ENCODE data around the gene CFAP70. TPM values are rescaled to one million over a fixed set of nuclear protein-coding genes. Genes with fewer than 3 reads are reported as not detected.
"Not testable (repeated sequence)": the region's sequence is repeated elsewhere in the genome, so short reads cannot be mapped to it uniquely, and the experiment has no call there.

The CFAP70 gene
- 0.06 TPM for polyA plus RNA-seq (2013, experiment 1 of 2; ENCODE audit: insufficient read length)
- 0.14 TPM for polyA plus RNA-seq (2013, experiment 2 of 2; ENCODE audit: insufficient read length)

DNA sequence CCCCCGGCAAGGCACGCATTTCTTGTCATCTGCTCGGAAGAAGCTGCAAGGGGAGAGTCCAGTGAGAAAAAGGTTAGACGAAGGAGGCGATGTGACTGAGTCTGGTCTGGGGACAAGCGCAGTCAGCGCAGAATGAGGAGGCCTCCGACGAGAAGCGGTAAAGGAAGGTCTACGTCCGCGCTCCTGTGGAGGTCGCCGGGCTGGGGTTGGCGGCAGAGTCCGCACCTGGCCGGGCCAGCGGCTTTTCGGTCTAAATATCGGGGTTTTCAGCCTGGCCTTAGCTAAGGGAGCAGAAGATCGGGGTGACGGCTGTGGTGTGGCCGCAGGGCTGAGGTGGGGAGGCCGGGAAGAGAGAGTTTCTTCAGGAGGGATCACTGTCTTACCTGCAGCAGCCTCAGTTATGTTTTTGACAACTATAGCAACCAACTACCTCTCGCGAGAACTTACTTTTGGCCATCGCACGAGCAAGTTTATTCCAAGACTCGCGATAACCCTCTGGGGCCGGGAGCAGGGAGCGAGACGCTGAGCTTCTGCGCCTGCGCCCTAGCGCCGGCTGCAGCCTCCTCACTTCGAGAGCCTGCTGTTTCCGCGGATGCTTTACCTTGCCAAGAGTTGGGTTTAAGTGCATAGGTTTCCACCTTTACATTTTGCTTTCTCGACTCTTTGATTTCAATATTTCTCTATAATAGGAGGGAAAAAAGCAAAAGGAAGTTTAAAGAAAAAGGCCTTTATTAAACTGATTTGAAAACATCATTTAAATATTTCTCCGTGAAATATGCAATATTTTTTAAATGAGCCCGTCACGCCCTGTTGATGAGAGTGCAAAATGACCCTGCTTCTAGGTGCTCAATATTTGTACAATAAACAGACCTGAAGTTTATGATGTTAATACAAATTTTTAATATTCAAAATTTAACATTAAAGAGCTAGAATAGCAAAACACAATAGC is at the start of gene CFAP70:
Gene CFAP70 (minus strand): TSS at position 534 of the 949 bp plus-strand sequence. CDS start 4,068 bp downstream, outside the sequence.
- peak; percentile 96 for DNase-seq

DNA sequence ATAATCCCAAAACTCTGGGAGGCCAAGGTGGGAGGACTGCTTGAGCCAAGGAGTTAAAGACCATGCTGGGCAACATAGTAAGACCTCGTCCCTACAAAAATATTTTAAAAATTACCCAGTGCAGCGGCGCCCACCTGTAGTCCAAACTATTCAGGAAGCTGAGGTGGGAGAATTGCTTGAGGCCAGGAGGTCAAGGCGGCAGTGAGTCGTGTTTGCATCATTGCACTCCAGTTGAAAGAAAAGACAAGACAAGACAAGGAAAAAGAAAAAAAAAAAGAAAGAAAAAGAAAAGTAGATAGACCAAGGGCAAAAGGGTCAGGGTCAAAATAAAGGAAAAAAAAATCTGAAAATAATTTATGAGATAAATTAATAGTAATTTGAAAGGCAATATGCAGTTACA is 49.4 kb upstream of the CFAP70 start:
- no peak for DNase-seq

DNA sequence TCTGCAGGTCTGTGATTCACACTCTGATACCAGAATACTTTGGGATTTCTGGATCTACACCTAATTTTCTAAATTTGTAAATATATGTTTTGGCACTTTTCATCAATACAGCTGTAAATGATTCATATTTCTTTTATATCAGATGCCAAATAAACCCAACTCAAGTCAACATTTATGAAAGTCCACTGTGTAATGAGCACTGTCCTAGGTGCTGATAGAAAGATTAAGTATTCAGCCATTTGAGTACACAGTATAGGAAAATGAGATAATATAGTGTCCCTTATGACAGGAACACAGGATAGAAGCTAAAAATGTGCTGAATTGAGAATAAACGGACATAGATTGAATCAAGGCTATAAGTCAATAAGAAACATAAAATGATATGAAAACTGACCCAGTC is 48.8 kb upstream of the CFAP70 start:
- no peak for DNase-seq

DNA sequence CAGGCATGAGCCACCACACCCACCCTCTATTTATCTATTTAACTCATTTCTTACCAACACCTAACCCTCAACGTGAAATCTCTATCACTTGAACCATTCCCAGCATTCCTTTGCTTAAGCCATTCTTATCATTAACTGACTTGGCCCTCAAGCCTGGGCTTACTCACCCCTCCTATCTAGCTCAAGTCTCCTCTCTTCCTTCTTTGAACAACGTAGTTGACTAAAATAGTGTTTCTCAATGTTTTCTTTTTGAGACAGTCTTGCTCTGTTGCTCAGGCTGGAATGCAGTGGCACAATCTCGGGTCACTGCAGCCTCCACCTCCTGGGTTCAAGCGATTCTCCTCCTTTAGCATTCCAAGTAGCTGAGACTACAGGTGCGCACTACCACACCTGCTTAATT is 48.2 kb upstream of the CFAP70 start:
- no peak for DNase-seq

DNA sequence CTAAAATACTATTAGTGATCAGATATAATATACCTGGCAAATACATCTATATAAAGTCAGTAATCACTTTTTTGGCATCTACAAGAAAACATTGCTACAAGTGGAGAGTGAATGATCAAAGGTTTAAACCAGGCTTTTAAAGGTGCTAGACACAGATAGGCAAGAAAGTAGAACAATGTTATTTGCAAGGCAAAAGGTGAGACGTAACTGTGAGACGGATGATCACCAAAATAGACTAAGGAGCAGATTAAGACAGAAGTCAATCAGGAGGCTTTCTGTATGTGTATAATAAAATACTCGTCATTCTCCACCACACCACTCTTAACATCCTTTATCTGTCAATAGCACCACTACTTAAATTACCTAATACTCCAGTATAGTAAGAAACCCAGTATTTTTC is 46.9 kb upstream of the CFAP70 start:
- no peak for DNase-seq

DNA sequence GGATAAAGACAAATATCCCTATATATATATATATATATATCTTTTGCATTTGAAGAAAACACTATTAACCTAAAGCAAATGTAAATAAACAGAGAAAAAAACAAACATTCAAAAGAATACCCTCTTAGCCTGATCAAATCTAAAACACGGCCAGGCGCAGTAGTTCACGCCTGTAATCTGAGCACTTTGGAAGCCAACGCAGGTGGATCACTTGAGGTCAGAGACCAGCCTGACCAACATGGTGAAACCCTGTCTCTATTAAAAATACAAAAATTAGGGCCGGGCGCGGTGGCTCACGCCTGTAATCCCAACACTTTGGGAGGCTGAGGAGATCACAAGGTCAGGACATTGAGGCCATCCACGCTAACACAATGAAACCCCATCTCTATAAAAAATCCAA is 46.0 kb upstream of the CFAP70 start:
- no peak for DNase-seq

DNA sequence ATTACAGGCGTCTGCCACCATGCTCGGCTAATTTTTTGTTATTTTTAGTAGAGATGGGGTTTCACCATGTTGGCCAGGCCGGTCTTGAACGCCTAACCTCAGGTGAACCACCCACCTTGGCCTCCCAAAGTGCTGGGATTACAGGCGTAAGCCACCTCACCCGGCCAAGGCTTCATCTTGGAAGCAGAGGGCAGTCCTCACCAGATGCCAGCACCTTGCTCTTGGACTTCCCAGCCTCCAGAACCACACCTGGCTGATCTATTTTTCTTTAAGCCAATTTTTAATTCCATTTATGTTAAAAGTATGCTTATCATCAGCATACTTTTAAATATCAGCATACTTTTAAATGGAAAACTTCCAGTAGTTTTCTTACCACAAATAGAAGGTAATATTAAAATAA is 43.0 kb upstream of the CFAP70 start:
- DNase-seq = no peak

DNA sequence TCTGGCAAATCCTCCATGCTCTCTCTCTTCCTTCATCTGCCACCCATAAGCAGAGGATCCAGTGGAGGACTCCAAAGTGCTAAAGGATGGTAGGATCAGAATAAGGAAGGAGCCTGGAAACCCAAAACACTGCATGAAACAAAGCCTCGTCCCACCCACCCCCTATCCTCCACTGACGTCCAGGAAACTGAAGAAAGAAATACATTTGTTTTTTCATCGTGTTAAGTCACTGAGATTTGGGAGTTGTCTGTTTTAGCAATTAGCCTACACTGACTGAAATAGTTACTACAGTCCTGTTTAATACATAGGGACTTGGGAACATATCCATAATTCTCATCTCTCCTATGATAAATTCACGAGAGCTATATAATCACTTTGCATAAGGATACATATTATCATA is 40.4 kb upstream of the CFAP70 start:
- DNase-seq = no peak

DNA sequence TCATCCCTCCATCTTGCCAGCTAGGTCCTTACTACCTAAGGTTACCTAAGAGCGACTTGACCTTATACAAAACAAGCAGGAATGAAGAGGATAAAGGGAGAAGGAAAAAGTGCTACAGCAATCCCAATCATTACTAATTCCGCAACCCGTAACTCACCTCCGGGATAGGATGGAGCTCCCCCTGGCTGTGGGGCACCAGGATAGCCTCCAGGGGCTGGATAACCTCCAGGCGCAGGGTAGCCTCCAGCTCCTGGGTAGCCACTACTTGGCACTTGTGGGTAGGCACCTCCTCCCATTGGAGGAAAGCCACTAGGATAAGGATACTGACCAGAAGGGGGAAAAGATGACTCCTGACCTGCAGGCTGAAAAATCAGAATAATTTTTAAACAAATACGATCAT is 39.4 kb upstream of the CFAP70 start:
- DNase-seq = no peak

DNA sequence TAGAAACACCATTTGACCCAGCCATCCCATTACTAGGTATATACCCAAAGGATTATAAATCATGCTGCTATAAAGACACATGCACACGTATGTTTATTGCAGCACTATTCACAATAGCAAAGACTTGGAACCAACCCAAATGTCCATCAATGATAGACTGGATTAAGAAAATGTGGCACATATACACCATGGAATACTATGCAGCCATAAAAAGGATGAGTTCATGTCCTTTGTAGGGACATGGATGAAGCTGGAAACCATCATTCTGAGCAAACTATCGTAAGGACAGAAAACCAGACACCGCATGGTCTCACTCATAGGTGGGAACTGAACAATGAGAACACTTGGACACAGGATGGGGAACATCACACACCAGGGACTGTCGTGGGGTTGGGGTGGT is 35.7 kb upstream of the CFAP70 start:
- DNase-seq = not testable (repeated sequence)

DNA sequence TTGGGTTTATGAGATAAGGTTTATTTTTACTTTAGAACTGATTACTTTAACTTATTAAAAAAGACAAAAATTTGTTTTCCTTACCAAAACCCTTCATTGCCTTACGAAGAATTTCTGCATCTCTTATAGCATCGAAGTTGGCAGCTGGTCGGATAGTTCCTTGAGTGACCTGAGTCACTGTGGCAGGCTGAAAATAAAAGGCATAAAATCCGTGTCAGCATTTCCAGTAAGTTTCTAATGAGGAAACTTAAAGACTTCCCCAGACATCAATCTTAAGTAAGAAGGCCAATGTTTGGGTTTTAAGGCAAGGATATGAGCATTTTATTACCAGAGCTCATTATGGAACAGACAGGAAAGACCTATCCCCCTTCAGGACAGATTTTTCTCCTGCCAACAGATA is 29.6 kb upstream of the CFAP70 start:
- DNase-seq = no peak

DNA sequence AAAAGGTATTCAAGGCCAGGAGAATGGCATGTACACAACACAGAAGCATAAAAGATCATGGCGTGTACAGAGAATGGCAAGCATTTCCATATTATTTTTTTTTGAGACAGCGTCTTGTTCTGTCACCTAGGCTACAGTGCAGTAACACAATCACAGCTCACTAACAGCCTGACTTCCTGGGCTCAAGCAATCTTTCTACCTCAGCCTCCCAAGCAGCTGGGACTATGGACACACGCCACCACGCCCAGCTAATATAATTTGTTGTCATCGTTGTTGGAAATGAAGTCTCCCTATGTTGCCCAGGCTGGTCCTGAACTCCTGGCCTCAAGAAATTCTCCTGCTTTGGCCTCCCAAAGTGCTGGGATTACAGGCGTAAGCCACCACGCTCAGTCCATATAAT is 27.9 kb upstream of the CFAP70 start:
- no peak for DNase-seq

DNA sequence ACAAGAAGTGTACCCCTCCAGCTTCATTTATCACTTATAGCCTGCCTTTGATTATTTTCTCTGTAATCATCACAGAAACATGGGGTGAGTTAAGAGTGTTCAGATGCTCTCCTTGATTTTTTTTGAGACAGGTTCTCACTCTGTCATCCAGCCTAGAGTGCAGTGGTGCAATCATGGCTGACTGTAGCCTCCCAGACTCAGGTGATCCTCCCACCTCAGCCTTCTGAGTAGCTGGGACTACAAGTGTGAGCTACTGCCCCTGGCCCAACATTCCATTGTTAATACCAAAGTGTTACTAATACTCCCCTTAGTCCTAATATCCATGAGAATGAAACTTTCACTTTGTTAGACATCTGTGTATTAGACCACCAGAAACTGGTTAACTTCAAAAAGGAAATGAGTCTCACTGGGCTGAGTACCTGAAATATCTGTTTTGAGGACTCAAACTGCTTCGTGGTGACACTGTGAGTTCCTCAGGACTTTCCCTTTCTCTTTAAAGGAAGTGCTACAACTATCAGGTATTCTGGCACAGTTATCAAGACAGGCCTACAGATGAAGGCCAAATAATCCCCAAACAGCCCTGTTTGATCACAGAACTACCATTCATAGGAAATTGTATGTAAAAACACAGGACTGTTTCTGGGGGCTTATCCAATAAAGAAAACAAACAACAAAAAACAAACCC is 20.5 kb upstream of the CFAP70 start:
- no peak for DNase-seq

DNA sequence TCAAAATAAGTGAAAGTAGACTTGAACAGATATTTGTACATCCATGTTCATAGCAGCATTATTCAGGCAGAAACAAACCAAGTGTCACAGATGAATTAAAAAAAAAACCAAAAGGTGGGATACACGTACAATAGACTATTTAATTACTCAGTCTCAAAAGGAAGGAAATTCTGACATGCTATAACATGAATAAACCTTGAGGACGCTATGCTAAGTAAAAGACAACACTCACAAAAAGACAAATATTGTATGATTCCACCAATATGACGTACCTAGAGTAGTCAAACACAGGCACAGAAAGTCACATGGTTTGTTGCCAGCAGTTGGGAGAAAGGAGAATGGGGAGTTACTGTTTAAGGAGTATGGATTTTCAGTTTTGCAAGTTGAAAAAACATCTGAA is 18.0 kb upstream of the CFAP70 start:
- no peak for DNase-seq

DNA sequence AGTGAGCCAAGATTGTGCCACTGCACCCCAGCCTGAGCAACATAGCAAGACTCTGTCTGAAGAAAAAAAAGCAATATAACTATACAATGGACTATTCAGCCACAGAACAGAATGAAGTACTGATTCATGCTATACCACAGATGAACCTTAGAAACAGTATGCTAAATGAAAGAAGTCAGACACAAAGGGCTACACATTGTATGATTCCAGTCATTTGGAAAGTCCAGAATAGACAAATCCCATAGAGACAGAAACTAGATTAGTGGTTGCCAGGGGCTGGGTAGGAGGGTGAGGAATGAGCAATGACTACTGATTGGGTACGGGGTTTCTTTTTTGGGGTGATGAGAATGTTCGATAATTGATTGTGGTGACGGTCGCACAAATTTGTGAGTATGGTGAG is 9.6 kb upstream of the CFAP70 start:
- DNase-seq = no peak

DNA sequence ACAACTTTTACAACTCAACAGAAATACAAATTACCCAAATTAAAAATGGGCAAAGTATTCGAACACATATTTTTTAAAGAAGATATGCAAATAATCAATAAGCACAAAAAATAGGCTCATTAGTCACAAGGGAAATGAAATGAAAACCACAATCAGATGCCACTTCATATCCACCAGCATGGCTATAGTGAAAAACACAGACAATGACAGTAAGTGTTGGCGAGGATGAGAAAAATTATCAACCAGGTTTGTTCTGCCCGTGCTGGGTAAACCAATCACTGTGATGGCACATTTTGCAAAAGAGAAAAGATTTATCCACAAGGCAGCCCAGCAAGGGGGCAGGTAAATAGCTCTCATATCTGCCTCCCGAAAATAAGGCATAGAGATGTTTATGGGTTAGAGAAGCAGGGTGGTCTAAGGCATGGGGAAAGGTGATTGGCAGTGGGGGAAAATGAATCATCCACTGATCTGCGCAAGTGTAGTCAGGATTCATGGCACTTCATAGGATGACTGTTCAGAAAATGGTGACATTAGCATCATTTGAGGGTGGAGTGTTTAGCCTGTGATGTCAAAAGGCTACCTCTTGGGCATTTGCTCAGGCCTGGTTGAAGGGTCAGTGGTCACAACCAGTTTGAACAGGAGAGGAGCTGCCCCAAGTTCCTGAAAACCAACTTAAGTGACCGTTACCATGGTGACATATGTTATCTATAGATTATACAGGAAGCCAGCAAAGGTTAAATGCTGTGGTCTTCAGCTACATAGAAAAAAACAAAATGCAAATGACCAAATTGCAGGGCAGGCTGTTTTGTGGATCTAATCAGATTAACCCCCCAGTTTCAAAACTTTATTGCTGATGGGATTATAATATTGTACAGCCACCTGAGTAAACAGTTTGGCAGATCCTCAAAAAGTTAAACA is 8.0 kb upstream of the CFAP70 start:
- DNase-seq = no peak

DNA sequence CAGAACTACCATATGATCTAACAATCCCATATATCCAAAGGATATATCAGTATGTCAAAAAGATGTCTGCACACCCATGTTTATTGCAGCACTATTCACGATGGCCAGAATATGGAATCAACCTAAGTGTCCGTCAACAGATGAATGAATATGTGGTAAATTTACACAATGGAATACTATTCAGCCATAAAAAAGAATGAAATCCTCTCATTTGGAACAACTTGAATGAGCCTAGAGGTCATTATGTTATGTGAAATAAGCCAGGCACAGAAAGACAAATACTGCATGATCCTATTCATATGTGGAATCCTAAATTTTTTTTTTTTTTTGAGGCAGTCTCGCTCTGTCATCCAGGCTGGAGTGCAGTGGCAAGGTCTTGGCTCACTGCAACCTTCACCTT is 6.3 kb upstream of the CFAP70 start:
- no peak for DNase-seq

DNA sequence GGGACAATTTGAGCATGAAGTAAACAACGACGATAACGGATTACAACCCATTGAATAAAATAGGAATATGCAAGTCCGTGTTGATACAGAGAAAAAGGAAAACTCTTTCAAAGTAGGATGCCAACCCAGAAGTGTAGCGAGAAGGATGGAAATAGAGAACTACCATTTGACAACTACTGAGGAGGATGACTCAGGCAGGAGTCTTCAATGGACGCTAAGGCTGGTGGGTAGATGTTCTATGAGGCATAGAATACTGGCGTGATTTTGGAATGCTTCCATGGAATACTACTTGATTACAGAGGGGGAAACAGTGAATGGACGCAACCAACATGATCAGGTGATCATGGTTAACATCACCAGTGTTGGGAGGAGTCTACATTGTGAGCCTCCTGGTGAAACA is 828 bp upstream of the CFAP70 start:
- DNase-seq = no peak

DNA sequence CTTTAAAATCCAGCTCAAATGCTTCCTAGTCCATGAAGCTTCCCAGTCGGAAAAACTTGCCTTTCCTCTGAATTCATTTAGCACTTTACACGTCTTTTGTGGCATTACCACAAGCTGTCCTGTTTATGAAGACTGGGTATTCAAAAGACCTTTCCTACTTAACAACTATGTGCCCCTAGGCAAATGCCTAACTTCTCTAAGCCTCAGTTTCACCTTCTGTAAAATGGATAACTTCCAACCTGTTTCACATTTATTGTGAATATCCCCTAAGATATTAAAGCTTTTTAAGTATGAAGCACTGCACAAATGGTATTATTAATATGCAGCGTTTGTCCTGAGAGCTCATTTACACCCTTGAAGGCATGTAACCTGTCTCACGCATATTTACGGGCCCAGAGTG is 843 bp downstream of the CFAP70 start:
- no peak for DNase-seq

DNA sequence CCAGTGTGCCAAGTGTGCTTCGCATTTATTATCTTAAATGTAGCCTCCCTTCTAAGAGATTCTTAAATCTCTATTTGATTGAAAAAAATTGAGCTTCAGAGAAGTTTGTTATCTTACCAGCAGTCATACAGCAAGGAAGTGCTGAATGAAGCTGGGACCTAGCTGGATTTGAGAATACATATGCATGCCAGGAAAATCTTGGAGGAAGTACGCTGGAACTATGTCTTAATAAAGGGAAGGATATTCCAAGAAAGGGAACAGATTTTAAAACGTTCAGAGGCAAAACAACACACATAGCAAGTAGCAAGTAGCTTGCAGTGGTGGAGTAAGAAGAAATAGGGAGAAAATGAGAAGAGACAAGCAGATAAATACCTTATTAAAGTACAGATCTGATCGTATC is 1.5 kb downstream of the CFAP70 start:
- no peak for DNase-seq

DNA sequence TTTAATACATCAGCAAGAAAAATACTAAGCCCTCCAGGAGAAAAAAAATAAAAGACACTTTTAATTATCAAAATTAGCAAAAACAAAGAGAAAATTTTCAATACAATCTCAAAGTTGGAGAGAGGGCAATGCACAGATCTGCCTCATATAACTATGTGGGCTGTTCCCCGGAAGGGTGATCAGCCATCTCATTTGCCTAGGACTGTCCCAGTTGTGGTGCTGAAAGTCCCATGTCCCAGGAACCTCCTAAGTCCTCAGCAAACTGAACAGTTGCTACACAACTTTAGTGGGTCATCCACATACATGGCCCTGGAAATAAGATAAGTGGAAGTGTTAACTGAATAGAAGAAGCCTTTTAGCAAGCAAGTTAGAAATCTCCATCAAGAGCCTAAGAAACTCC is 14.4 kb downstream of the CFAP70 start:
- no peak for DNase-seq

DNA sequence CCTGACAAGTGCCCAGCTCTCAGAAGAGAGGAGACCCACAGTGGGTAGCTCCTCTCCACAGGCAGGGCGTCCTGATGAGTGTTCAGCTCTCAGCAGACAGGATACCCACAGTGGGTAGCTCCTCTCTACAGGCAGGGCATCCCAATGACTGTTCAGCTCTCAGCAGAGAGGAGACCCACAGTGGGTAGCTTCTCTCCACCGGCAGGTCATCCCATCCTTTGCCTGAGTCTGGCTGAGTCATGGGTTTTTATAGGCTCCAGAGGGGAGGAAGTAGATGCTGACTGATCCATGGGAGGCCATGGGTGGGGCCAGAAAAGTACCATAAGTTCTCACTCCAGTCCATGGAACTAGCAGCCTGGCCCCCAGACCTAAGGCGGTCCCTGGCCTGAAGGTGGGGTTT is 18.5 kb downstream of the CFAP70 start:
- no peak for DNase-seq

DNA sequence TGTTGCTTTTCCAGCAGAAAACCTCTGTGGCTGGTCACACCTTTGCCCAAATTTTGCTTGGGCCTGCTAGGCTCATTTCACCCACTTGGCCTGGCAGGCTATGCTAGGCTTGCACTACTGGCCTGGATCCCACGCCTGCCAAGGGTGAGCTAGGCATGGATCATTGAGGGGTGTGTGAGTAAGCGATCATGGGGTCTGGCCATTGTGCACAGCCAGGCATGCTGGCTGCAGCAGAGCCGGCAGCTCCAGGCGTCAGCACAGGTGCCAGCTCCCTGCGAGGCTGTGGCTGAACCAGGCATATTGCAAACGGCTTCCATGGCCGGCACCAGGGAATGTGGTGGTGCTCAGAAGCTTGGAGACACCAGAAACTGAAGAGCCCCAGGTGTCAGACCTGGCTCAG is 19.2 kb downstream of the CFAP70 start:
- DNase-seq = no peak
